ENCODE measurements around the gene PTPRK. TPM values are rescaled to one million over a fixed set of nuclear protein-coding genes. Genes with fewer than 3 reads are reported as not detected.

Gene PTPRK
- total RNA-seq, 2 donors from 2014 or later = 33.7 to 36.0 TPM

DNA sequence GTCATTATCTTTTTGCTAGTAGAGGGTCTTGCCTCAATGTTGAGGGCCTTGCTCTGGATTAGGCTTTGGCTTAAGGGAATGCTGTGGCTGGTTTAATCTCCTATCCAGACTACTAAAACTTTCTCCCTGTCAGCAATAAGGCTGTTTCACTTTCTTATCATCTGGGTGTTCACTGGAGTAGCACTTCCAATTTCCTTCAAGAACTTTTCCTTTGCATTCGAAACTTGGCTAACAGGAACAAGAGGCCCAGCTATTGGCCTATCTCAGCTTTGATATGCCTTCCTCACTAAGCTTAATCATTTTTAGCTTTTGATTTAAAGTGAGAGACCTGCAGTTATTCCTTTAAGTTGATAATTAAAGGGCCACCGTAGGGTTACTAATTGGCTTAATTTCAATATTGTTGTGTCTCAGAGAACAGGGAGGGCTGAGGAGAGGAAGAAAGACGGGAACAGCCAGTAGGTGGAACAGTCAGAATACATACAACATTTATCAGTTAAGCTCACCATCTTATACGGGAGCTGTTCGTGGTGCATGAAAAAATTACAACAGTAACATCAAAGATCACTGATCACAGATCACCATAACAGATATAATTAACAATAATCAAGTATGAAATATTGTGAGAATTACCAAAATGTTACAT, 186.7 kb downstream of the PTPRK start:
- no peaks in the 10 kb centered on the region for H3K9me3 ChIP-seq
- no peaks in the 10 kb centered on the region for H3K4me1 ChIP-seq (ENCODE audit: control insufficient read depth in 1 of 2, low read depth in 2 of 2)
- no peak overlapping the region for H3K4me3 ChIP-seq
- DNase-seq (ENCODE audit: low spot score) = no peak
- no peak for ATAC-seq (ENCODE audit: insufficient number of reproducible peaks, low FRiP score, low read depth)
- no peak overlapping the region for H3K27ac ChIP-seq
- TF ChIP-seq, protein P1, sequence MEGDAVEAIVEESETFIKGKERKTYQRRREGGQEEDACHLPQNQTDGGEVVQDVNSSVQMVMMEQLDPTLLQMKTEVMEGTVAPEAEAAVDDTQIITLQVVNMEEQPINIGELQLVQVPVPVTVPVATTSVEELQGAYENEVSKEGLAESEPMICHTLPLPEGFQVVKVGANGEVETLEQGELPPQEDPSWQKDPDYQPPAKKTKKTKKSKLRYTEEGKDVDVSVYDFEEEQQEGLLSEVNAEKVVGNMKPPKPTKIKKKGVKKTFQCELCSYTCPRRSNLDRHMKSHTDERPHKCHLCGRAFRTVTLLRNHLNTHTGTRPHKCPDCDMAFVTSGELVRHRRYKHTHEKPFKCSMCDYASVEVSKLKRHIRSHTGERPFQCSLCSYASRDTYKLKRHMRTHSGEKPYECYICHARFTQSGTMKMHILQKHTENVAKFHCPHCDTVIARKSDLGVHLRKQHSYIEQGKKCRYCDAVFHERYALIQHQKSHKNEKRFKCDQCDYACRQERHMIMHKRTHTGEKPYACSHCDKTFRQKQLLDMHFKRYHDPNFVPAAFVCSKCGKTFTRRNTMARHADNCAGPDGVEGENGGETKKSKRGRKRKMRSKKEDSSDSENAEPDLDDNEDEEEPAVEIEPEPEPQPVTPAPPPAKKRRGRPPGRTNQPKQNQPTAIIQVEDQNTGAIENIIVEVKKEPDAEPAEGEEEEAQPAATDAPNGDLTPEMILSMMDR (IDR thresholded peaks at IDR 0.05) = no peak
- no peaks in the 10 kb centered on the region for H3K27me3 ChIP-seq (replicated peaks; ENCODE audit: insufficient read depth)
- H3K36me3 ChIP-seq = no peaks in the 10 kb centered on the region

GRCh38 chr6:128327890-128328289, 192.5 kb downstream of the PTPRK start:
- no peaks in the 10 kb centered on the region for H3K4me1 ChIP-seq (ENCODE audit: control insufficient read depth in 1 of 2, low read depth in 2 of 2)
- H3K4me3 ChIP-seq = no peak overlapping the region
- ATAC-seq (ENCODE audit: insufficient number of reproducible peaks, low FRiP score, low read depth) (no peak), DNase-seq (ENCODE audit: low spot score) (no peak)
- H3K27me3 ChIP-seq (replicated peaks; ENCODE audit: insufficient read depth) = no peaks in the 10 kb centered on the region
- no peaks in the 10 kb centered on the region for H3K36me3 ChIP-seq
- H3K27ac ChIP-seq = no peak overlapping the region
- TF ChIP-seq, protein P1 (IDR thresholded peaks at IDR 0.05) = no peak
- no peaks in the 10 kb centered on the region for H3K9me3 ChIP-seq

GRCh38 chr6:128323011-128323410, 197.4 kb downstream of the PTPRK start:
- no peak overlapping the region for H3K27ac ChIP-seq
- TF ChIP-seq, protein P1 (IDR thresholded peaks at IDR 0.05) = no peak
- no peaks in the 10 kb centered on the region for H3K36me3 ChIP-seq
- ATAC-seq (ENCODE audit: insufficient number of reproducible peaks, low FRiP score, low read depth) (no peak), DNase-seq (ENCODE audit: low spot score) (no peak)
- H3K4me3 ChIP-seq = no peak overlapping the region
- H3K4me1 ChIP-seq (ENCODE audit: control insufficient read depth in 1 of 2, low read depth in 2 of 2) = no peaks in the 10 kb centered on the region
- H3K27me3 ChIP-seq (replicated peaks; ENCODE audit: insufficient read depth) = no peaks in the 10 kb centered on the region
- H3K9me3 ChIP-seq = no peaks in the 10 kb centered on the region

- Histone ChIP-seq H3K27me3 (replicated peaks; ENCODE audit: insufficient read depth) (no peaks in the 10 kb centered on the region), H3K9me3 (no peaks in the 10 kb centered on the region), H3K4me1 (ENCODE audit: control insufficient read depth in 1 of 2, low read depth in 2 of 2) (no peaks in the 10 kb centered on the region), H3K27ac (no peak overlapping the region), H3K36me3 (no peaks in the 10 kb centered on the region), H3K4me3 (no peak overlapping the region)
- ATAC-seq (ENCODE audit: insufficient number of reproducible peaks, low FRiP score, low read depth) (no peak), DNase-seq (ENCODE audit: low spot score) (no peak)
- TF ChIP-seq, protein P1 (IDR thresholded peaks at IDR 0.05) = no peak
Observed at GRCh38 chr6:128319946-128320345, 200.5 kb downstream of the PTPRK start.

DNA sequence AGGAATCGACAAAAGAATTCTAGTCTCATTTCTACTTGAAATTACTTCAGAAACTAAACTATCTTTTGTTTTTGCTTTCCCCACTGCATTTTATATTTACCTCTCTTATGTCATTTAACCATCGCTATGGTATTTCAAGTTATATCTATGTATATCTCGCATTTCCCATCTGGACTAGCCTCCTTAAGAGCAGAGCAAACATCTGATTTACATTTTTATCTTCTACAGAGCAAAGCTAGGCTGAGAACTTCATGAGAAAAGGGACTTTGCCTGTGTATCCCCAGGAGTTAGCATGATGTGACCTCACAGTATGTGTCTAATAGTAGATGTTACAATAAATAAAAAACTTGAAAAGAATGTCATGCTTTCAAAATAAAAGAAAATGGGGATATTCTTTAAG, 201.2 kb downstream of the PTPRK start:
- no peaks in the 10 kb centered on the region for H3K9me3 ChIP-seq
- H3K4me3 ChIP-seq = no peak overlapping the region
- no peak overlapping the region for H3K27ac ChIP-seq
- no peaks in the 10 kb centered on the region for H3K4me1 ChIP-seq (ENCODE audit: control insufficient read depth in 1 of 2, low read depth in 2 of 2)
- no peaks in the 10 kb centered on the region for H3K27me3 ChIP-seq (replicated peaks; ENCODE audit: insufficient read depth)
- DNase-seq (ENCODE audit: low spot score) = no peak
- no peaks in the 10 kb centered on the region for H3K36me3 ChIP-seq
- TF ChIP-seq, protein P1 (IDR thresholded peaks at IDR 0.05) = no peak
- ATAC-seq (ENCODE audit: insufficient number of reproducible peaks, low FRiP score, low read depth) = no peak

All from thoracic aorta (tissue), 2 donors.